HG02623 (cell line): ENCODE results near the gene TRIM50.
"Not testable (repeated sequence)": the region's sequence is repeated elsewhere in the genome, so short reads cannot be mapped to it uniquely, and the experiment has no call there.

Source experiments
- ATAC-seq: cut with Tn5 transposase; IDR thresholded peaks from one replicate; pipeline ENCODE4 v1.9.1; 2021; ENCODE audit warnings: moderate library complexity; ENCODE audit not compliant: unreplicated experiment

The TRIM50 gene

DNA sequence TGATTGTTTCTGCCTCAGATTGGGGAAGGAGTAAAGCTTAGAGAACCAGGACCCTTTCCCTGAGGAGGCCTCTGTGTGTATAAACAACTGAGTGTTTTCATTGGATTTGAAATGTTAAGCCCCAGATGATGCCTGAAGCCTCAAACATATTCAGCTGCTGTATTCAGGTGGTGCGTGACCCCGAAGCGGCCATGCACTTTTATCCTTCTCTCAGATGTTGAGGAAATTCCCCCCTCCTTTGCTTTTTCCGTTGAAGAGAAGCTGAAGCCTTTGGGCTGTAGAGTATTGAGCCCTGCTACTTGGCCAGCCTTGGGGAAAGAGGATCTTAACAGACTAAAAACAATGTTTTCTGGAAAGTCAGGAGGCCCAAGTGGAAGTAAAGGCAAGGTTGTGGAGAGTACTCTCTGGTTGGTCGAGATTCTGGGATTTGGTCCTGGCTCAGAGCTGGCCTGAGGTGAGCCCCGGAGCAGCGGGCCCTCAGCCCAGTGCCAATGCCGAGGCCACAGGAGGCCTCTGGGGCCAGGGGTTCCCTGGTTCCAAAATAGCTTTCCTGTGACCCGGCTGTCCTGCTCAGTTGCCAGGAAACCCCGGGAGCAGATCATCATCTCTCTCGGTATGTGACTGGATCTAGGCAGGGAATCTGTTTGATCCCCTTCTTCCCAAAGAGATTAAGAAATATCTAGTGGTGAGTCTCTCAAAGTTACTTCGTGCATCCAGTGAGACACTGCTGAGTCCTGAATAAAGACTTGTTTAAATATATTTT lies 22.6 kb upstream of the TRIM50 start:
- ATAC-seq: no peak

DNA sequence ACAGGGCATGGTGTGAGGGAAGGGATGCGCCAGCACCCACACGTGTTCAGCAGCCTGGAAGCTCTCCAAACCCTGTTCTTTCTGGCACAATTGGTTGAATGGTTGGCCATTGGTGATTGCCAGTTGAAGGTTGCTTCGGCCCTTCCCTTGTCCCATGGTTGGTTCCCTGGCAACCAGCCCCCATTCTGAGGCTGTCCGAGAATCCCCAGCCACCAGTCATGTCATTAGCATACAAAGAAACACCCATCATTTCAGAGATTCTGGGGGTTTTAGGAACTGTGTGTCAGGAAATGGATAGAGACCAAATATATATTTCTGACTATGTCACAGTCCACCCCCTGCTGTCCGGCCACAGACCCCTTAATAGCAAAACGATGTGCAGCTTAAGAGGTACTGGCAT lies 21.9 kb upstream of the TRIM50 start:
- no peak for ATAC-seq

GRCh38 chr7:73345951-73346350 lies 18.1 kb upstream of the TRIM50 start:
- ATAC-seq: no peak

- ATAC-seq: no peak
Measured at GRCh38 chr7:73345538-73345937, 17.7 kb upstream of the TRIM50 start.

- no peak for ATAC-seq
Measured at GRCh38 chr7:73343671-73344380, 15.9 kb upstream of the TRIM50 start.

DNA sequence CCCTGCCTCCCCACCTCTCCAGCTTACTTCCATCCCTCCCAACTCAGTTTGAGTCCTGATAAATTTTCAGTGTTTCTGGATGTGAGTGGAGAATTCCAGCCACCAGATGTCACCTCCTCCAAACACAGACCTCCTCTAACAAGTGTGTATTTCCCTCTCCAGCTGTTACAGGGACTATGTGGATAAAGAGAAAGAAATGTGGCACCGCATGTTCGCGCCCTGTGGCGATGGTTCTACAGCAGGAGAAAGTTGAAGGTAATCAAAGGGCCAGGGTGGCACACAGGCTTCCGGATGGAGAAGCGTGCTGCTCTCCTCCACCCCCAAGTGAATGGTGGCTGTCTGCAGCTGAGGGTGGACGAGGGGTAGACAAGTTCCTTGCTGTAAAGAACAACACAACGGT lies 14.8 kb upstream of the TRIM50 start:
- no peak for ATAC-seq

DNA sequence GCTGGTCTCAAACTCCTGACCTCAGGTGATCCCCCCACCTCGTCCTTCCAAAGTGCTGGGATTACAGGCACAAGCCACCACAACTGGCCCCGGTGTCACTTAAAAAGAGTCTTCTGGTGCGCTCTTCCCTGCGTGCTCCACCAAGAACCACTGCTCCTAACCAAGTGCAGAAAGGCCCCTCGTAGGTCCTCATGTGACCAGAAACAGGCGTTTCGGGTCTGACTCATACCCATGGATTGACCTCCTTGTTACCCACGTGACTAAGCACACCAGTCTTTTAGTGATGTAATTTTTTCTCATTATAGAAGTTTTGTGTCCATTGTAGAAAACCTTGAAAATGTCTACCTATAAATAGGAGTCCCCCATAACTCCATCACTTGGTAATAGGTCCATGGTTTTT lies 14.0 kb upstream of the TRIM50 start:
- no peak for ATAC-seq

DNA sequence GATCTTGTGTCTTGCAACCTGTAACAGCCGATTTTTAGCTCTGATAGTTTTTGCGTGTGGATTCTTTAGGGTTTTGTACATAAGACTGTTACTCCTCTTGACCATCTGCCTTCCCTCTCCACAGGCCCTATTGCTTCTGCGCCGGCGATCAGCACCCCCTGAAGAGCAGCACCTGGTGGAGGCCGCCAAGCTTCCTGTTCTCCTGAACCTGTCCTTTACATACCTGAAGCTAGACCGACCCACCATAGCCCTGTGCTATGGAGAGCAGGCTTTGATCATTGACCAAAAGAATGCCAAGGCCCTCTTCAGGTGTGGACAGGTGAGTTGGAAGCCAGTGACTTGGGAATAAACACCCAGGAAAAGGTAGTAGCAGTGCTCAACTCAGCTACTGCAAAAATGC lies 12.6 kb upstream of the TRIM50 start:
- ATAC-seq: no peak

DNA sequence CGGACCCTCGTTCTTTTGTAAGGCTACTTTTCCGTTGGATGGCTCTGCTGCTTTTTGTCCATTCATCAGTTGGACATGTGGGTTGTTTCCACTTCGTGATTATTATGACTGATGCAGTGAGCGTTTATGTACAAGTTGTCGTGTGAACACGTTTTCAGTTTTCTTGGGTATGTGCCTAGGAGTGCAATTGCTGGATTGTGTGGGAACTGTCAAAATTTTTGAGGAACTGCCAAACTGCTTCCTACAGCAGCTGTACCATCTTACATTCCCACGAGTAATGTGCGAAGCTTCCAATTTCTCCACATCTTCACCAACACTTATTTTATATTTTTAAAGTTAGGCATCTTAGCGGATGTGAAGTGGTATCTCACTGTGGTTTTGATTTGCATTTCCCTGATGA lies 10.4 kb upstream of the TRIM50 start:
- no peak for ATAC-seq

- no peak for ATAC-seq
Measured at GRCh38 chr7:73332447-73332846, 4.6 kb upstream of the TRIM50 start.

DNA sequence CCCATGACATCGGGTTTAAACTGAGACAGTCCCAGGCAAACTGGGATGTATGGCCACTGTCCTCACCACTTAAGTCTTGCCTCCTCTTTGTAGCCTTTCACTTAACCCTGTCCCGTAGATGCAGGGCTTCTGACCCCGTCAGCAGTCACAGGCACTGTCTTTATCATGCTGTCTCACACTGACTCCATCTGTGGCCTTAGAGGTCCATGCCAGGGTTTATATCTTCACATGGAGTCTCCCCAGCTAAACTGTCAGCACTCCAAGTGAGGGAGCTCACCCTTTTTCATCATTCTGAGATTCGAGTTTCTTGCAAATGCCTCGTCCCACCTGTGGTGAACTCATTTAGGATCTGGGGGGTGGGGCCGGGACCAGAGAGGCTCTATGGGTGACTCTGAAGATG lies 2.9 kb upstream of the TRIM50 start:
- ATAC-seq: no peak

DNA sequence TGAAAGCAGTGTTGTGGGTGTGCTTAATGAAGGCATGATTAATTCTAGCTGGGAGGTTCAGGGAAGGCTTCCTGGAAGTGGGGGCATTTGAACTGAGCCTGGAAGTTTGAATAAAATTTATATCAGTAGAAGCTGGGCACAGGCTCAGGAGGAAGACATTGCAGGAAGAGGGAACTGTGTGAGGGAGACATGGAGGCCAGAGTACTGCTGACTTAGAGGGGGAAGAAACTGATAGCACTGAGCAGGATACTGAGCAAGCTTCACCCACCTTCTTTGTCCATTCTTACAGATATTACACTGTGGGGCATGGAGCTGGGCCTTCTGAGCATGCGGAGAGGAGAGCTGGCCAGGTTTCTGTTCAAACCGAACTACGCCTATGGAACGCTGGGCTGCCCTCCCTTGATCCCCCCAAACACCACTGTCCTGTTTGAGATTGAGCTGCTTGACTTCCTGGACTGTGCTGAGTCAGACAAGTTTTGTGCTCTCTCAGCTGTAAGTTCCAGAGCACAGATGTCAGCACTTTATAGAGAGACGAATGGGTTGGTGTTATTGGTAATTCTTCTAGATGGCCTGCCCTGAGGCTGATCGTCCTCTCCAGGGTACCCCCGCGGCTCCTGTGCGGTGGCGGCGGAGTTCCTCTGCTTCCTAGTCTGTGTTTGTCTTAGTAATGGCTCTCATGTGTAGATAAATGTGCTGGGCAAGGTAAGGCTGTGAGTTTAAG lies 2.1 kb upstream of the TRIM50 start:
- no peak for ATAC-seq

GRCh38 chr7:73328696-73329095 lies 814 bp upstream of the TRIM50 start:
- ATAC-seq: no peak

DNA sequence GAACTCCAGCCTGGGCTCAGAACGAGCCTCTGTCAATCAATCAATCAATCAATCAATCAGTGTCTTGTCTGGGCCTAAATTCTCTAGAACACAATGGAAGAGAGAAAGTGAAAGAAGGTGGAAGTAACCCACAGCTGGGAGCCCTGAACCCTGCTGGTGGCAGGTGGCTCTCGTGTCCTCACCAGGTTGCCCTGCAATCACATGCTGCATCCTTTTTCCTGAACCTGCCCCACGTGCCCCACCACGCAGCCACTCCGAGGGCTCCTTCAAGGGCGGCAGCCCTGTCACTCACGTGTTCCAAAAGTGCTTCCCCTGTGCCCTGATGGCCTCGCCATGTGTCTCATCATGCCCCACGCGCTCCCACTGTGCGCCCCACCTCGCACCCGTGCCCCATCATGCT lies 433 bp downstream of the TRIM50 start:
- not testable (repeated sequence) for ATAC-seq

DNA sequence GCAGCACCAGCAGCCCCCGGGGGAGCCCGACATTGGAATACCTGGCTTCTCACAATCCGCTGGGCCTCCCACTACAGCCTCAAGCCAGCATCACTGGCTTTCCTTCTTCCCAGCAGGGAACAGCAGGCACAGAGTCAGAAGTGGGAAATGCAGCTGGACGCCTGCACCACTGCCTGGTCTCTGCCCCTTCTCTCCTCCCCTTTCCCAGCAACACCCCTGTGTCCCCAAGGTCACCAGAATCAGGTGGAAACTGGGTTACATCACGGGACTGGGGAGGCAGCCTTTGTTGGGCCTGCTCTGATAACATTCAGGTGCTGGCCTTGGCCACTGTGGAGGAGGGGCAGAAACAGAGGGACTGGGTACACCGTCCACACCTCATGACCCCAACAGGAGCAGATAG lies 2.5 kb downstream of the TRIM50 start:
- ATAC-seq: not testable (repeated sequence)

GRCh38 chr7:73324081-73324845 lies 3.6 kb downstream of the TRIM50 start:
- ATAC-seq: peak; percentile 47

DNA sequence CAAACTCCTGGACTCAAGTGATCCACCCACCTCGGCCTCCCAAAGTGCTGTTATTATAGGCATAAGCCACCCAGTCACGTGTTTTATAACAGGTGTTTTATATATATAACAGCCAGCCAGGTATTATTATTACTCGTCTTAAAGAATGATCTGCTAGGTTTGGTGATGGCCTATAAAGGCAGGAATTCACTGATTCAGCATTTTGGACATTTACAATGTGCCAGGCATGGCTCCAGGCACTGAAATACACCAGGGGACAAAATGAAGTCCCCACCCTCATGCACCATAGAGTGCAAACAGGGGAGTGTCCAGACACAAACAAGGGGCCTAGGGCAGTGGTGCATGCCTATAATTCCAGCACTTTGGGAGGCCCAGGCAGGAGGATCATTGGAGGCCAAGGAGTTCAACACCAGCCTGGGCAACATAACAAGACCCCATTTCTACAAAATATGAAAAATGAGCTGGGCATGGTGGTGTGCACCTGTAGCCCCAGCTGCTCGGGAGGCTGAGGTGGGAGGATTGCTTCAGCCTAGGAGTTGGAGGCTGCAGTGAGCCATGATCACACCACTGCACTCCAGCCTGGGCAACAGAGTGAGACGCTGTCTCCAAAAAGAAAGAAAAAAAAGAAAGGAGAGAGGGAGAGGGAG lies 4.3 kb downstream of the TRIM50 start:
- ATAC-seq: not testable (repeated sequence)

DNA sequence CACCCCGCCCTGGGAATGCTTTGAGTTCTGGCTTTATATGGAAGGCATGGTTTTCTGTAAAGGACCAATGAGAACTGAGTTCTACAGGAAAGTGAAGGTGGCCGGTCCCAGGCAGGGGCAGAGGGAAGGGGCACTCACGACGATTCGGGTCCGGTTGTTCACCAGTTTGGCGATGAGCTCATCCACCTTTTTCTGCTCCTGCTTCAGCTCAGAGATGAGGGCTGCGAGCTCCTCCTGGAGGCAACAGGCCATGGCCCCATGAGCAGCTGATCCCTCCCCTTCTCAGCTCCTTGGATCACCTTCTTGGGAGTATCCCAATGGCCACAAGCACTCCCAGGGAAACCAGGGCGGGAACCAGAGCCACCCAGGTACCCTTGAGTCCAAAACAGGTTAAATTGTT lies 7.9 kb downstream of the TRIM50 start:
- ATAC-seq: not testable (repeated sequence)

GRCh38 chr7:73319541-73319940 lies 8.3 kb downstream of the TRIM50 start:
- ATAC-seq: not testable (repeated sequence)

DNA sequence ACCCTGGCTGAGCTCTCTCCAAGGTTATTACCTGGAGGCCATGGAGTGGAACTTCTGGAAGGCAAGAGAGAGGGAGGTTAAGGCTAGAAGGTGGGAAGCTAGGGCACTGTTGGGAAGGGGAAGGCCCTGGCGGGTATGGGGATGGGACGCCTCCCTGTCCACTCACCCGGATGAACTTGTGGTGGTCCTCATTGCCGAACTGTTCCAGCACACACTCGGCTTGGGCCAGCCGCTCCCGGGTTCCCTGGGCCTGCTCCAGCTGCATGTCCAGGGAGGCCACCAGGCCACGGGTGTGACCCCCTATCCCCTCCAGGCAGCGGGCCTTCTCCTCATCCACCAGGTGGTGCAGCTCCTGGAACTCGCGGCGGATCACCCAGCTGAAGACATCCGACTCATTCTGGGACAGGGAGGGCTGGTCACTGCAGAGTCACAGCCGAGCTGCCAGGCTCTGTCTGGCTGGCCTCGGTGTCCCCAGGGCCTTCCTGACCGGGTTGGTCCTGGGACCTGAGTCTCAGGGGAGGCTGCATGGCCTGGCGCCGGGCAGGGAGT lies 9.2 kb downstream of the TRIM50 start:
- ATAC-seq: not testable (repeated sequence)
